Right lobe of liver (tissue), 4 donors: ENCODE results near the gene AVP.

Experiments used
- POLR2A ChIP-seq: fragments of 450-650 bp; IDR thresholded peaks from one replicate; pipeline ENCODE4 v1.6.1; 2017; ENCODE audit warnings: antibody characterized with exemption, mild to moderate bottlenecking
- TF ChIP-seq, protein P1 (sequence below), 4 donors: fragments of 200-600 bp in 3 of 4; fragments of 450-650 bp in 1 of 4; IDR thresholded peaks; one replicate each; pipeline versions ENCODE4 v1.5.1 to v1.8.0; 2016 to 2022; ENCODE audit warnings: antibody characterized with exemption in 4 of 4, mild to moderate bottlenecking in 2 of 4
- donor health status: DM: no; HTN: no; CAD: no.
- donor health status: DM: no; HTN: no; CAD: no.
- donor health status: DM: no; HTN: yes; CAD: no.

- TF ChIP-seq, protein P1, sequence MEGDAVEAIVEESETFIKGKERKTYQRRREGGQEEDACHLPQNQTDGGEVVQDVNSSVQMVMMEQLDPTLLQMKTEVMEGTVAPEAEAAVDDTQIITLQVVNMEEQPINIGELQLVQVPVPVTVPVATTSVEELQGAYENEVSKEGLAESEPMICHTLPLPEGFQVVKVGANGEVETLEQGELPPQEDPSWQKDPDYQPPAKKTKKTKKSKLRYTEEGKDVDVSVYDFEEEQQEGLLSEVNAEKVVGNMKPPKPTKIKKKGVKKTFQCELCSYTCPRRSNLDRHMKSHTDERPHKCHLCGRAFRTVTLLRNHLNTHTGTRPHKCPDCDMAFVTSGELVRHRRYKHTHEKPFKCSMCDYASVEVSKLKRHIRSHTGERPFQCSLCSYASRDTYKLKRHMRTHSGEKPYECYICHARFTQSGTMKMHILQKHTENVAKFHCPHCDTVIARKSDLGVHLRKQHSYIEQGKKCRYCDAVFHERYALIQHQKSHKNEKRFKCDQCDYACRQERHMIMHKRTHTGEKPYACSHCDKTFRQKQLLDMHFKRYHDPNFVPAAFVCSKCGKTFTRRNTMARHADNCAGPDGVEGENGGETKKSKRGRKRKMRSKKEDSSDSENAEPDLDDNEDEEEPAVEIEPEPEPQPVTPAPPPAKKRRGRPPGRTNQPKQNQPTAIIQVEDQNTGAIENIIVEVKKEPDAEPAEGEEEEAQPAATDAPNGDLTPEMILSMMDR (IDR thresholded peaks at IDR 0.05), result no peak
- no peak for TF ChIP-seq POLR2A
Measured at GRCh38 chr20:3121955-3122610, 37.6 kb upstream of the AVP start.
